IMR-90 (cell line): ENCODE data around the gene CFDP1.

ENCODE experiments used
- BHLHE40 ChIP-seq: fragments of 150-350 bp; IDR thresholded peaks from 2 replicates; pipeline ENCODE4 v1.6.1; 2016; ENCODE audit warnings: mild to moderate bottlenecking, low read depth, low read length
- CEBPB ChIP-seq: IDR thresholded peaks from 2 replicates; pipeline ENCODE4 v1.6.1; 2012; ENCODE audit warnings: low read depth, low read length, improper control_type of control experiment
- CHD1 ChIP-seq: IDR thresholded peaks from 2 replicates; pipeline ENCODE4 v1.6.1; 2012; ENCODE audit warnings: low read depth, low read length, improper control_type of control experiment
- MAFK ChIP-seq: IDR thresholded peaks from 2 replicates; pipeline ENCODE4 v1.6.1; 2012; ENCODE audit warnings: low read depth, low read length, improper control_type of control experiment
- MAZ ChIP-seq: IDR thresholded peaks from 2 replicates; pipeline ENCODE4 v1.6.1; 2012; ENCODE audit warnings: low read depth, mild to moderate bottlenecking, low read length, improper control_type of control experiment, moderate library complexity, borderline replicate concordance
- MXI1 ChIP-seq: IDR thresholded peaks from 2 replicates; pipeline ENCODE4 v1.6.1; 2012; ENCODE audit warnings: low read depth, mild to moderate bottlenecking, low read length, moderate library complexity, borderline replicate concordance
- POLR2A ChIP-seq: IDR thresholded peaks from 2 replicates; pipeline ENCODE4 v1.6.1; 2012; ENCODE audit warnings: mild to moderate bottlenecking, low read depth, low read length
- RAD21 ChIP-seq: IDR thresholded peaks from 2 replicates; pipeline ENCODE4 v1.6.1; 2012; ENCODE audit warnings: low read length, improper control_type of control experiment
- RCOR1 ChIP-seq: IDR thresholded peaks from 2 replicates; pipeline ENCODE4 v1.6.1; 2012; ENCODE audit warnings: mild to moderate bottlenecking, low read length, improper control_type of control experiment; ENCODE audit not compliant: insufficient replicate concordance
- RFX5 ChIP-seq: IDR thresholded peaks from 2 replicates; pipeline ENCODE4 v1.8.0; 2012; ENCODE audit warnings: low read depth, mild to moderate bottlenecking, low read length, moderate library complexity
- TF ChIP-seq, protein P1 (sequence below): conservative IDR thresholded peaks from 2 replicates; pipeline ENCODE4 v1.5.1; 2012; ENCODE audit warnings: mild to moderate bottlenecking, low read depth, low read length, improper control_type of control experiment
- TF ChIP-seq, protein P2 (sequence below): fragments of 150-350 bp; IDR thresholded peaks from 2 replicates; pipeline ENCODE4 v1.6.1; 2017; ENCODE audit warnings: mild to moderate bottlenecking, antibody characterized with exemption, low read length, low read depth
- TF ChIP-seq, protein P3 (sequence below): fragments of 150-350 bp; IDR thresholded peaks from 2 replicates; pipeline ENCODE4 v1.6.1; 2016; ENCODE audit warnings: low read depth, mild to moderate bottlenecking, low read length, moderate library complexity, borderline replicate concordance

DNA sequence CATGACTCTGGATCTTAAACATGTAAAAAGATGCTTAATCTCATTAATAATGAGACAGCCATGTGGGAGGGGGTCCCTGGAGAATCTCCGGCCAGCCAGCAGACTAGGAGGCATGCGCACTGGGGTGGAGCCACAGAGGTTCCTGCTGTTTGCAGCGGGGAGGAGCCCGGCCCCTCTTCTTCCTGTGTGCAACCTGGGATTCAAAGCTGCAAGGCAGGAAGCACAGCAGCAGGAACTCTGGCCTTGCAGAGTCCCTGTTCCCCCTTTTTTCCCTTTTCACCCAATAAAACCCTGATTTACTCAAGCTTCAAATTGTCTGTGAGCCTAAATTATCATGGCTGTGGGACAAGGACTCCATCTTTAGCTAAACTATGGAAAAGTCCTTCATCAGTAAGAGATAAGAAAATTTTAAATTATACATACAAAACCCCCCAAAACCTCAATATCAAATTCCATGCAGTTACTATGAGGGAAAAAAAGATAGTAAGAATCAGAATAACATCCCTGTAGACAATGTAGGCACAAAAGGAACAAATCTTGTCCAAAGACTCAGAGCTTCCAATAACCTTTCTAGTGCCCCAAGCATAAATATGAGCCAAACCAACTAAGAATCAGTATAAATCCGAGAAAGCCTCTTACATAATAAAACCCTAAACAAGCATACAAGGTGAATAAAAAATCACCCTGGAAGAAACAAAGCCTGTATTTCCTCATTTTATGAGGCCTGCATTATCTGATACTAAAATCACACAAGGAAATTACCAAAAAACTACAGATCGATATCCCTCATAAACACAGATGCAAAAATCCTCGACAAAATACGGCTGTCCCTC lies 12.1 kb downstream of the CFDP1 start:
- TF ChIP-seq POLR2A (no peak), BHLHE40 (no peak), RFX5 (no peak), MAZ (no peak), RCOR1 (no peak), MXI1 (no peak), MAFK (no peak), CEBPB (no peak), RAD21 (no peak), CHD1 (no peak)
- TF ChIP-seq, protein P1, sequence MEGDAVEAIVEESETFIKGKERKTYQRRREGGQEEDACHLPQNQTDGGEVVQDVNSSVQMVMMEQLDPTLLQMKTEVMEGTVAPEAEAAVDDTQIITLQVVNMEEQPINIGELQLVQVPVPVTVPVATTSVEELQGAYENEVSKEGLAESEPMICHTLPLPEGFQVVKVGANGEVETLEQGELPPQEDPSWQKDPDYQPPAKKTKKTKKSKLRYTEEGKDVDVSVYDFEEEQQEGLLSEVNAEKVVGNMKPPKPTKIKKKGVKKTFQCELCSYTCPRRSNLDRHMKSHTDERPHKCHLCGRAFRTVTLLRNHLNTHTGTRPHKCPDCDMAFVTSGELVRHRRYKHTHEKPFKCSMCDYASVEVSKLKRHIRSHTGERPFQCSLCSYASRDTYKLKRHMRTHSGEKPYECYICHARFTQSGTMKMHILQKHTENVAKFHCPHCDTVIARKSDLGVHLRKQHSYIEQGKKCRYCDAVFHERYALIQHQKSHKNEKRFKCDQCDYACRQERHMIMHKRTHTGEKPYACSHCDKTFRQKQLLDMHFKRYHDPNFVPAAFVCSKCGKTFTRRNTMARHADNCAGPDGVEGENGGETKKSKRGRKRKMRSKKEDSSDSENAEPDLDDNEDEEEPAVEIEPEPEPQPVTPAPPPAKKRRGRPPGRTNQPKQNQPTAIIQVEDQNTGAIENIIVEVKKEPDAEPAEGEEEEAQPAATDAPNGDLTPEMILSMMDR, result no peak
- TF ChIP-seq, protein P2, sequence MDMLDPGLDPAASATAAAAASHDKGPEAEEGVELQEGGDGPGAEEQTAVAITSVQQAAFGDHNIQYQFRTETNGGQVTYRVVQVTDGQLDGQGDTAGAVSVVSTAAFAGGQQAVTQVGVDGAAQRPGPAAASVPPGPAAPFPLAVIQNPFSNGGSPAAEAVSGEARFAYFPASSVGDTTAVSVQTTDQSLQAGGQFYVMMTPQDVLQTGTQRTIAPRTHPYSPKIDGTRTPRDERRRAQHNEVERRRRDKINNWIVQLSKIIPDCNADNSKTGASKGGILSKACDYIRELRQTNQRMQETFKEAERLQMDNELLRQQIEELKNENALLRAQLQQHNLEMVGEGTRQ, result no peak
- TF ChIP-seq, protein P3, sequence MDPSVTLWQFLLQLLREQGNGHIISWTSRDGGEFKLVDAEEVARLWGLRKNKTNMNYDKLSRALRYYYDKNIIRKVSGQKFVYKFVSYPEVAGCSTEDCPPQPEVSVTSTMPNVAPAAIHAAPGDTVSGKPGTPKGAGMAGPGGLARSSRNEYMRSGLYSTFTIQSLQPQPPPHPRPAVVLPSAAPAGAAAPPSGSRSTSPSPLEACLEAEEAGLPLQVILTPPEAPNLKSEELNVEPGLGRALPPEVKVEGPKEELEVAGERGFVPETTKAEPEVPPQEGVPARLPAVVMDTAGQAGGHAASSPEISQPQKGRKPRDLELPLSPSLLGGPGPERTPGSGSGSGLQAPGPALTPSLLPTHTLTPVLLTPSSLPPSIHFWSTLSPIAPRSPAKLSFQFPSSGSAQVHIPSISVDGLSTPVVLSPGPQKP, result no peak
